Activated CD8-positive, alpha-beta memory T cell treated with anti-CD3 and anti-CD28 coated beads for 24 hours (primary cell): ENCODE results near the gene RPTOR.
A peak's percentile ranks its signal among the peaks of the same experiment; 100 is the strongest.
"Not testable (repeated sequence)": the region's sequence is repeated elsewhere in the genome, so short reads cannot be mapped to it uniquely, and the experiment has no call there.

Experiments
- DNase-seq: peaks from one replicate; pipeline ENCODE4 v3.0.0-alpha.2; 2020

The RPTOR gene

DNA sequence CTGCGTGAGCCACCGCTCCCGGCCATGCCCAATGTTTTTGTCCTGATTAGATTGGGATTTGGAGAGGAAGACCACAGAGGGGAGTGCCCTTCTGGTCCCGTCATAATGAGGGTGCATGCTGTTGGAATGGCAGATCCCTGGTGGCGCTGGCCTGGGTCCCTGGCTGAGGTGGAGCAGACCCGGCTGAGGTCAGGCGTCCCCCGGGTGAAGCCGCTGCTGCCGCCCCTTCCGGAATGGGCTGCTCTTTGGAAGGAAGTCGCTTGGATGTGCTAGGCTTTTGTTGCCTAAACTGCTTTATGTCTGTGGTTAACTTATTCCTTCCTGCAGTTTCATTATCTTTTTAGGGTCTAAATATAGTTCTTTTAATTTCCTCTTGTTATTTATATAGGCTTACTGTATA, 326.7 kb downstream of the RPTOR start:
- DNase-seq, result no peak

DNA sequence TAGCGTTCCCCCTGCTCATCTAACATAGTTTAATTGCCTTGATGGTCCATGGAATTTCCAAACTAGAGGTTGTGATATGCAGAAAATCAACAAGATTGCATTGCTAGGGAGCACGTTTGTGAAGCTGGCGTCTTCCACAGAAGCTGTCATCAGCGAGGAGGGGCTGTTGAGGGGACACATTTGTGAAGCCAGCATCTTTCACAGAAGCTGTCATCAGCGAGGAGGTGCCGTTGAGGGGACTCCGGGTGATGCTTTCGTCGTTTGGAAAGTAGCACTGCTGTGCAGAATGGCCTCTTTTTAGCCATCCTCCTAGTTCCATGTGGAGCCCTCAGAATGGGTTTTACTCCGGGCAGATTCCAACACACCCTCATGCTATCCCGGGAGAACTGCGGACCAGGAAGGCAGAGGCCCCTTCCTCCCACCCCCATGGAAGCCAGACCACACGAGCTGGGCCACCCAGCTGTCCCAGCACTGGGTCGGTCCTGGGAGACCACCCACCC, 327.4 kb downstream of the RPTOR start:
- DNase-seq, result no peak

DNA sequence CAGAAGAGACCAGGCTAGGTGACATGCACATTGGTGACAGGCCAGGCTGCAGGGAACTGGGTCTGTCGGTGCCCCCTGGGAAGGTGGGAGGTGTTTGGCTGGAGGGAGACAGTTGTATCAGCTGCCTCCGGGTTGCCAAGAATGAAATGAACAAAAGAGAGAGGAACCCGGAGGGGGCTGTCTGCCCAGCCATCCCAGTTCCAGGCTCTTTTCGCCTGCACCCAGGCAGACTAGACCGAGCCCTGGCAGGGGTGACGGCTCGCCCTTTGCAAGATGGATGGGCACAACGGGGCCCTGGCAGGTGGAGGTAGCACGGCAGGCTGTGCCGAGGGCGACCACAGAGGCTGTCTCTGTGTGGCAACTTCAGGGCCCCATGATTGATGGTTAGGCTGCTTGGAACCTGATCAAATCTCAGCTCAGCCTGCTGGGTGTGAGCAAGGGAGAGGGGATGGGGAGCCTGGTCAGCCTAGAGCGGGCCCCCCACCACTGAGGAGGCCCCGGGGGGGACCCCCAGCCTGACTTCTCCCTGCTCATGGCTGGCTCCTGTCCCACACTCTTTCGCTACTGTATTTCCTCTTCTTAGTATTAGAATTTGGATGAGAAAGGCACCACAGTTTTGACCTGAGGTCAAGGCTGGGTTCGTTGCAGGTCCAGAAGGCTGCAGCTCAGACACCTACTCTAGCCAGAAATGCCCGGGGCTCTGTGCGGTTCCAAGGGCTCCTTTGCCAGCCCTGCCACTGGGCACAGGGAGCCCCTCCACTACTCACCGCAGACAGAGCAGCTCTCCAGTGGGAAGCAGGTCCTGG, 328.1 kb downstream of the RPTOR start:
- DNase-seq, result no peak

DNA sequence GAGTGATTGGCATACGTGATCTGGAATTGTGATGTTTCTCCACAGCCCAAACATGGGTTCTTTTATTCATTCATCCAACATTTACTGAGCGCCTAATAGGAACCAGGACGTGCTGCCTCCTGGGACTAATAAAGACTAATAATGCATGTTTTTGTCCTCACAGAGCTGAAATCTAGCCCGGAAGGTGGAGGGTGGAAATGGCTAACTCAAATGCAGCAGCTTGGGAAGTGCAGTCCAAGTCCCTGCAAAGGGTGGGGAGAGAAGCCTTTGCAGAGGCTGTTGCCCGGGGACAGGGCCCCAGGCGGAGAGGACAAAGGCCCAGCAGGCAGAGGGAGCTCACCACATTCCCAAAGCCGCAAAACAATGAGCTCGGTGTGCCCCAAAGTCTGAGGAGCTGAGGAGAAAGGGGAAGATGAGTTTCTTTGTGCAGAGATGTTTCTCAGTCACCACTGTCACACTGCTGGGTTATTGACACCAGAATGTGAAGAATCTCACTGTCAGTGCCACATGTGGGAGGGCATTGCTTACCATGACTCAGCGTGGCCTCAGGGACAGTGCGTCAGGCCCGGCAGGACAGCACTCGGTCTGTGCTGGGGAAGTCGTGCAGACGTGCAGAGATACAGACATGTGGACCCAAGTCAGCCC, 328.8 kb downstream of the RPTOR start:
- DNase-seq, result no peak

DNA sequence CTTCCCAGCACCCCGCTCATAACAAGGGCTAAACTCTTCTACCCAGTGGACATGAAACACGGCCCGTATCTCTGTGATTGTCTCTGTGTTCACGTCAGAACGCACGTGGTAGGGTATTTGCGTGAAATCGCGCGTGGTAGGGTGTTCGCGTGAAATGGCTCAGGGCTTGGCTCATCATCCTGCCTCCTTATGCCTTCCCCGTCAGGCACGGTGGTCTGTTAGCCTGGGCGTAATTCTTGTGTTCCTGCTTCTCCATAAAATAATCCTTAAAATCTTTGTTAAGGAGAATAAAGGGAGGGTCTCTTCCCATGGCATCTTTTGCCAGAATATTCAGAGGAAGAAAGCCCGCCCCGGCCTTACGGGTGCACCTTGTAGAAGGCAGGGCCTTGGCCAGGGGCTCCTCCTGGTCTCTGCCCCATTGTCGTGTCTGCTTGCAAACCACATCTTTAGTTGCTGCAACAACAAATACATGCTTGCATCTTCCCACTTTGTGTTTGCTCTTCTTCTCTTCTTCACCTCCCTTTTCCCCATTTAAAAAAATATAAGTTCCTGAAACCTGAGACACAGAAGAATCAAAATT, 330.3 kb downstream of the RPTOR start:
- DNase-seq, result no peak

DNA sequence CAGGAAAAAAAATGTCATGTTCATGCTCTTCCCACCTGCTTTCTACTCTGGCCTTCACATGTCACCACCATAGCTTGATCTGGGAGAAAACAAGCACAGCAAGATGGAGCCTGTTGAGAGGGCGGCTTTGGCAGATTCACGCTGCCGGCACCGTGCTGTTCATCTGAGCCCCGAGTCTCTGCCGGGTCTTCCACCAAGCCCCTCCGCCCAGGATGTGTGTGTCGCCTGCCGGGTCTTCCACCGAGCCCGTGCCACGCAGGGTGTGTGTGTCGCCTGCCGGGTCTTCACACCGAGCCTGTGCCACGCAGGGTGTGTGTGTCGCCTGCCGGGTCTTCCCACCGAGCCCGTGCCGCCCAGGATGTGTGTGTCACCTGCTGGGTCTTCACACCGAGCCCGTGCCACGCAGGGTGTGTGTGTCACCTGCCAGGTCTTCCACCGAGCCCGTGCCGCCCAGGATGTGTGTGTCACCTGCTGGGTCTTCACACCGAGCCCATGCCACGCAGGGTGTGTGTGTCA, 330.9 kb downstream of the RPTOR start:
- not testable (repeated sequence) for DNase-seq

DNA sequence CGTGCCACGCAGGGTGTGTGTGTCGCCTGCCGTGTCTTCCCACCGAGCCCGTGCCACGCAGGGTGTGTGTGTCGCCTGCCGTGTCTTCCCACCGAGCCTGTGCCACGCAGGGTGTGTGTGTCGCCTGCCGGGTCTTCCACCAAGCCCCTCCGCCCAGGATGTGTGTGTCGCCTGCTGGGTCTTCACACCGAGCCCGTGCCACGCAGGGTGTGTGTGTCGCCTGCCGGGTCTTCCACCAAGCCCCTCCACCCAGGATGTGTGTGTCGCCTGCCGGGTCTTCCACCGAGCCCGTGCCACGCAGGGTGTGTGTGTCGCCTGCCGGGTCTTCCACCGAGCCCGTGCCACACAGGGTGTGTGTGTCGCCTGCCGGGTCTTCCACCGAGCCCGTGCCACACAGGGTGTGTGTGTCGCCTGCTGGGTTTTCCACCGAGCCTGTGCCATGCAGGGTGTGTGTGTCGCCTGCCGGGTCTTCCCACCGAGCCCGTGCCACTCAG, 331.9 kb downstream of the RPTOR start:
- not testable (repeated sequence) for DNase-seq

DNA sequence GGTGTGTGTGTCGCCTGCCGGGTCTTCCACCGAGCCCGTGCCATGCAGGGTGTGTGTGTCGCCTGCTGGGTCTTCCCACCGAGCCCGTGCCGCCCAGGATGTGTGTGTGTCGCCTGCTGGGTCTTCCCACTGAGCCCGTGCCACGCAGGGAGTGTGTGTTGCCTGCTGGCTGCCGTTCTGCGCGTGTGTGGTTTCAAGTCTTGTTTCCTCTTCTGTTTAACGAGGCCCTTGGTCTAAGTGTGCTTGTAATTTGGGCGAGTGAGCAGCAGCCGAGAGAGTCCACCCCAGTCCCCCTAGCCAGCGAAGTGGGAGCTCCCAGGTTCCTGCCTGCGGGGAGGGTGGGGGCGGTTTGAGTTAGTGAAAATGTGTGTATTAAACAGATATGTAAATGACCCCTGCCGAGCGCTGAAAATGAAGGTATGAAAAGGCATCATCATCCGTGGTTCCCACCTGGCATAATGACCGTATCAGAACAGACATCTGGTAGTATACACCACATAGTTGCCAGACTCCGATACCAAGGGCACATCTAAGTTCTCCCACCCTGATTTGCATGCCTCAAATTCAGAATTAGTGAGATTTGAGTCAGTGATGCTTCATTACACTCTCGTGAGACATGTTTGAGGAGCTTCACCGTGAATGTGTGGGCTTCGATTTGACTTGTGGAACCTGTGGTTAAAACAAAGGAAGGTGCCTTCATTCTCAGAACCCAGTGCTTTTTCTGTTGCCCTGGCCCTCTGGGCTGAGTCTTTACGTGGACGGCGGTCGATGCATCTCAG, 332.5 kb downstream of the RPTOR start:
- peak; percentile 86 for DNase-seq

DNA sequence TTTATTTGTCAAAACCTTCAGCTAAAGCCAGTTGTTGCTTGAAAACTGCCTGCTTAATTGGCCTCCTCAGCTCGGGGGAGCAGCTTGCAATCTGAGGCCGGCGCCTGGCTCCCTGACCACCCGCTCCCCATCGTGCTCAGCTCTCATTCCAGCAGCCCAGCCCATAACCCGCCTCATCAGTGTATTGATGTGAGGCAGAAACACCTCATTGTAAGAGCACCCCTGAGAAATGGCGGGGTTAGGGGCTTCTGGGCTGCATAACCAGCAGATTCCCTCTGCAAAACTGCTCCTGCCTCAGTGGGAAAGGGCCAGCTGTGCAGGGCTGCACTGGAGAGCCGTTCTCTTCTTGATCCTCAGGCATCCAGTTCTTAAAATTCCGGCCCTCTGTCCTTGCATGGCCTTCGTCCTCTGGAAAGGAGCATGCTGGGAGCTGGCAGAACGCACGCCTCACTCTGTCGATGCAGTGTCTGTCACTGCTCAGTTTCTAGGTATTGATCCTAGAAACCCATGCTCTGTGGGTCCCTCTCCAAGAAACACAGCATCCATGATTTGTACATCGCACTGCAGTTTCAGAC, 333.2 kb downstream of the RPTOR start:
- peak; percentile 81 for DNase-seq

DNA sequence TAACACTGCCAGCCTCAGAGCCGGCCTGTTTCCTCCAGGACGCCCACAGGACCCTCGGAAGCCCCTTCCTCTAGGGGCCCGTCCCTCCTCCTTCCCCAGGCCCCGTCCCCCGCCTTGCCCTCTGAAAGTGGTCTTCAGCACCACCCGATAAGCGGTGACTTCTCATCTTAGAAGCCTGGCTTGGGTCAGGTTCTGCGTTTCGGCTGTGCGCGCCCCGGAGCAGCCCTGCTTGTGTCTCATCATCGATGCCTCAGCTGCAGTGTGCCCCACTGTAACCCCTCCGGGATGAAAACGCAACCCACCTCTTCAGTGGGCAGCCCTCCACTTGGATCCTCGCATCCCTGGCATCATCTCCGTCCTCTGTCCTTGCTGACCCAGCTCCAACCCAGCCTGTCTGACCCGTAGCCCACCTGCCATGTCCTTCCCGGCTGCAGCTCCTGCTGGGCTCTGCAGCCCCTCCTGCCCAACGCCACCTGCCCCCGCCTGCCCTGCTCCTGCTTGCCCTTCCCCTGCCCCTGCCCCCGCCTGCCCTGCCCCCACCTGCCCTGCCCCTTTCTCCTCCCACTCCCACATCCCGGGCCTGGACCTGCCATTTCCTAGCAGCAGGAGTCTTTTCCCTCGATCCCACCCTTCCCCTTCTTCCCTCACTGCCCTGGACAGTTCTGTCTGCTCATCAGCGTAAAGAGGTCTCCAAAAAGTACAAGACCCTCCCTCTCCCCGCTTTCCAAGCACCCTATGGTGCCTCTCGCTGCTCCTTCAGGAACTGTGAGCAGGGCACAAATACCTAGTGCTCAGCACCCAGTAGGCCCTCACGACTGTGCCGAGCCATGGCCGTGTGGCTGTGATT, 334.5 kb downstream of the RPTOR start:
- no peak for DNase-seq

DNA sequence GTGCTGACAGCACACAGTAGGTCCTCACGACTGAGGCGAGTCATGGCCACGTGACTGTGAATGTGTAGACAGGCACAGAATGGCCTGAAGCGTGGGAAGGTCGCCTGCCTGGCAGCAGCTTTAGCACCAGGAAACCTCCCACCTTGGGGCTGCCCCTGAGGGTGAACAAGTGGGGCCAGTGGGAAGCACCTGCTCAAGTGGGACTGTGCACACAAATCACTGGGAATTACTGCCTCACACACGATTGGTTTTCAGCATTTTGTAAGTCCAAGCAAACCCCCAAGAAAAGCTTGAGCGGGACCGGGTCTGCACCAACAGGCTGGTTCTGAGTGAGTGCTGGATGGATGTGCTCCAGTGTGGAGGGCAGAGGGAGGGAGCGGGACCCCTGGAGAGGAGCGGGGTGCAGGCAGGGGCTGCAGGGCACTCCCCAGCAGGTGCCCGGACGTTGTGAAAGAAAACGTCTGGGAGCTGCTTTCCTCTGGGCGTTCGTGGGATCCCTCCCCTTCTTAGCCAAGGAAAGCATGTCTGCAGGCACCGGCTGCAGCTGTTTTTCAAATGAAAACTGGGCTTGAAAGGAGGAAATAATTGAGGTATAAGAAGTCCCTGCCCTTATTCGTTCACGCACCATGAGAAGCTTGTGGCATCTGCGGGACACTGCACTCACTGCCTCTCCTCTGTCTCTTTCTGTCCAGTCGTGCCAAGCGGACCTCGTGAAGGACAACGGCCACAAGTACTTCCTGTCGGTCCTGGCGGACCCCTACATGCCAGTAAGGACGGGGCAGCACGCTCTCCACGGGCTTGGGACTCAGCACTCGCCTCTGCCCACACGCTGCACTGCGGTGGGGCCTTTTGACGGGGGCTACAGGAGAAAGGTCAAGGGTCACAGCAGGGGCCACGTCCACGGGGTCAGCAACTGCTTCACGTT, 335.3 kb downstream of the RPTOR start:
- no peak for DNase-seq

DNA sequence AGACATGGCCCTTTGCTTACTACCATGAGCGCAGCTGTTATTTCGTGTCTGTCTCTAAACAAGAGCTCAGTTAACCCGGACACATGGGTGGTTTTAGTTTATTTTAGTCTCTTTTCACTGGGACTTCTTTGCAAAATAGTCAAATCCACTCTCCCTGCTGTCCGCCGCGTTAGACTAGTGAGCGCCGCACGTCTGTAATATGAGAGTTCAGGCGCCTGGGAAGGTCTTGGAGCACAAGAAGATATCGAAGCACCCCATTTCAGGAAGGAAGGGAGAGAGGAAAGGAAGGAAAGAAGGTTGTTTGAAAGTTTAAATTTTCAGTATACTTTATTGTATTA, 336.0 kb downstream of the RPTOR start:
- no peak for DNase-seq

DNA sequence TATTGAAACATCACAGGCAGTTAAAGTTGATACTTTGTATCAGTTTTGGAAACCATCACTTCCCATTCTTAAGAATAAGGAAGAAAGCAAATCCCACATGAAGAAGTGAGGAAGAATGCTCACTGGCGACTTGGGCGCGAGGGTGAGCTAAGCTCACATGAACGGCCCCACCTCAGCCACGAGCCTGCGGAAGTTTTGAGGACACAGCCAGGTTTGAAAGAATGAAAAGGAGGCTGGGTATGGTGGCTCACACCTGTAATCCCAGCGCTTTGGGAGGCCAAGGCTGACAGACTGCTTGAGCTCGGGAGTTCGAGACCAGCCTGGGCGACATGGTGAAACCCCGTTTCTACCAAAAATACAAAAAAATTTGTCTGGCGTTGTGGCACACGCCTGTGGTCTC, 336.7 kb downstream of the RPTOR start:
- DNase-seq, result no peak

DNA sequence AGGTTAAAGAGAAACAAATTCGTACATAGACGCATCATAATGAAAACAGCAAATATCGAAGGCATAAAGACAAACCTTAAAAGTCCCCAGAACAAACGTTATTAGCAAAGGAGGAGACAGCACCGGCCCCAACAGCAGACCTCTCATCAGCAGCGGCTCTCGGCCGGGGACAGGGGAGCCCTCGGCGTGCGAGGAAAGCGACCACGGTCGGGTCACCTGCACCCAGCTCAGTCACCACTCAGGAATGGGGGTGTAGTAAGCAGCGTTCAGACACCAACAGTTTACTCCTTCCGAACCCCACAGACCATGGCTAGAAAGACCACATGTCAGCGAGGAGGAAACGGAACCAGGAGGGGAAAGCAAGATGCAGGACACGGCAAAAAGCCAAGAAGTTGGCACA, 337.7 kb downstream of the RPTOR start:
- no peak for DNase-seq

DNA sequence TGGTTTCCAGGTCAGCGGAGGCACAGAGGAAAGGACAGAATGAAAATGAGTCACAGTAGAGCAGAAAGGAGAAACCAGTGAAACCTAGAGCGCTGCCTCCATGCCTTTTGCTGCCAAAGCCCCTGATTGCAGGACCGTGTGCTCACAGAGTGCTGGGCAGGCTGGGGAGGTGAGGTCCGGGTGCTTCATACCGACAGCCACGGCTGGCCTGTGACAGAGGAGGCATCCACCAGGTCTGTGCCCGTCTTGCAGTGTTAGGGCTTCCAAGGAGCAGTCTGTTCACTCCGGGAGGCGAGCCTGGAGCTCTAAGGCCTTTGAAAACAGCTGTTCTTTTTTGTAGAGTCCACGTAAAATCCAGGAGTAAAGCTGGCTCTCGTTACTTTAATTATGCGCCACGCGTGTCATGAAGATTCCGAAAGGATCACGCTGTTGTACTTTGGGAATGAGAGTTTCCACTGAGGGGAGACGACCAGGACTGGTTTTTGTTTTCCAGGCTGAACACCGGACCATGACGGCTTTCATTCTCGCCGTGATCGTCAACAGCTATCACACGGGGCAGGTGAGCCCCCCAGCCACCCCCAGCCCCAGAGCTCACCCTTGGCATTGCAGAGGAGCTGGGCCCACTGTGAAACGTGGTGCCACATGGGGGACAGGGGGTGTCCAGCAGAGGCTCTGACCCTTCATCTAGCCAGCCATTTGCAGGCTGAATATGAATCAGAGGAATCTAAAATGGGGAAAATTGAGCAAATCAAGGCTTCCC, 338.5 kb downstream of the RPTOR start:
- DNase-seq, result no peak

DNA sequence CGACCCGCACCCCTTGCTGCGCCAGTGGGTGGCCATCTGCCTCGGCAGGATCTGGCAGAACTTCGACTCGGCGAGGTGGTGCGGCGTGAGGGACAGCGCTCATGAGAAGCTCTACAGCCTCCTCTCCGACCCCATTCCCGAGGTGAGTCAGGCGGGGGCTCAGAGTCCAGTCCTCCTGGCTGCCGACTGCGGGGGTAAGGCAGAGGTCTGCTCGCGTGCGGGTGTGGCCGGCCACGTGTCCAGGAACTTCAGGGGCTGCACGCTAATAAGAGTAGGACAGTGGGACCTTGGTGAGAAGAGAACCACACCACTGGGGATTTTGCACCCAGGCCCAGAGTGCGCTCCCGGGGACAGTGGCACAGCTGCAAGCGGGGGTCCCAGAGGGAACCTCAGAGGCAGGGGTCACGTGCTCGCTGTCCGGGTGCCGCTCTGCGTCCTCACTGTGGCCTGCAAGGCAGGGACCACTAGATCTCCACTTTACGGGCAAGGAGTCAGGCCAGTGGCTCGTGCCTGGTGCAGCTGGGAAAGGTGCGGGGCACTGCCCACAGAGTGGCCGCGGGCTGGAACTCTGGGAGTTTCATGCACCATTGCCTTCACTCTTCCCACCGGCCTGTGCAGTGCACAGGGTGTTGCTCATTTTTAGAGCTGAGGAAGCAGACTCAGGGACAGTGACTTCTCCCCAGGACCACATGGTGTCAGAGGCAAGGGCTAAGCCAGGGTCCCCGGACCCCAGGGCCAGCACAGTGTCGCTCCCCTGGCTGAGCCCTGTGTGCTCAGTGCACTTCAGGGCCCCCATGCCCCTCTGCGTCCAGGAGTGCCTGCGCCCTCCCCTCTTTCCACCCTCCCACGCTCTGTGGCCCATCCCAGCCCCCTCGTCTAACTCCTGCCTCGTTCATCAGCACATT, 339.4 kb downstream of the RPTOR start:
- DNase-seq, result no peak

DNA sequence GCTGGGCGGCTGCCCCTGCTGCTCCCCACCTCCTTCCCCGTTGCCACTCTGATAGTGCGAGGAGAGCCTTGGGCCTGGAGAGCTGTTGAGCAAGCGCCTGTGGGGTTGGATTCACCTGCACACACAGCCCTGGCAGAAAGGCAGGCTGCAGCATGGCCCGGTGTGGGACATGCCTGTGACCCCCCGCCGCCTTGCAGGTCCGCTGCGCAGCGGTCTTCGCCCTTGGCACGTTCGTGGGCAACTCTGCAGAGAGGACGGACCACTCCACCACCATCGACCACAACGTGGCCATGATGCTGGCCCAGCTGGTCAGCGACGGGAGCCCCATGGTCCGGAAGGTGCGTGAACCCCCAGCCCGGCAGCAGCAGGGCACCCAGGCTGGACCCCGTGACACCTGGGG, 340.2 kb downstream of the RPTOR start:
- no peak for DNase-seq

DNA sequence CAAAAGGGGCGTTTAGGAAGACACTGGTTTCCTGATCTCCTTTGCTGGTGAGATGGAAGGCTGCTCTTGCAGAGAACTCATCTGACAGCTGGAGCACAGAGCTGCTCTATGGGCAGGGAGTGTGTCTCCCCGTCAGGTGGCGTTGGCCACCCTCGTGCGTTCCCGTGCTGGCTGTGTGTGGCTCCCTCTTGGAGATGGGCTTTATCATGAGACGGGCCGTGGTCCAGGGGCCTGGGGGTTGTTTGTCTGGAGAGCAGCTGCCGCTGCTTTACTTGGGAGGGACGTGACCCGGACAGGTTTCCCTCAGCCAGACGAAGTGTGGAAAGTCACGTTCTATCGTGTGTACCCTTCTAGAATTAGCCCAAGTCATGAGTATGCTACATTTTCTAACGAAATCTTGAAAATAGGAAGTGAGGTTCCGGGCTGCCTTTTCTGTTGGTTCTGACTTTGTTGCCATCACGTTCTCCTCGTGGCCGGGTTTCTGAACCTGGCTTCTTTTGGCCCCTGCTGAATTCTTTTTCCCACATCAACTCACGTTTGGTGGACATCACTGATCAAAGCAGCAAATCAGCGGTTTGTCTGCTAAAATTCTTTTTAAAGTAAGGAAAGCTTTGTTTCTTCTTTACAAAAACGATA, 341.4 kb downstream of the RPTOR start:
- no peak for DNase-seq
